GOT3 (cell line): ENCODE data around the gene PROK2.

Source experiments
- DNase-seq: peaks from one replicate; lab custom pipeline; 2025; ENCODE audit warnings: mixed read lengths; lab: John Stamatoyannopoulos, UW

The PROK2 gene

DNA sequence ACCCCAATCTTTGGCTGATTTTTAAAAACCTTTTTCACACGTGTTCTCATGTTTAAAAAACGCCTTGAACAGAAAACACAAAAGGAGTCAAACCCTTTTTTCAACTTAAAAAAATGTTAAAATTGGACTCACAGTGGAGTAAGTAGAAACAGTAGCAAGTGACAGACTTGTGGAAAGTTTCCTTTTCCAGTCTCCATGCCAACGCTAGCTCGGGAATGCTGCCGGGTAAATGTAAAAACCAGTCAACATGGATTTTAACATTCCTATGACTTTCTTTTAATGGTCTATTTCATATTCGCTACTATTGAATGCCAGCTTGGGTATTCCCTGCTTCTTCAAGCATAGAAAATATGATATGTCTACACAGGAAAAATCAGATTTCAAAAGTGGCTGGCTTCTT, 1.6 kb upstream of the PROK2 start:
- no peak for DNase-seq

DNA sequence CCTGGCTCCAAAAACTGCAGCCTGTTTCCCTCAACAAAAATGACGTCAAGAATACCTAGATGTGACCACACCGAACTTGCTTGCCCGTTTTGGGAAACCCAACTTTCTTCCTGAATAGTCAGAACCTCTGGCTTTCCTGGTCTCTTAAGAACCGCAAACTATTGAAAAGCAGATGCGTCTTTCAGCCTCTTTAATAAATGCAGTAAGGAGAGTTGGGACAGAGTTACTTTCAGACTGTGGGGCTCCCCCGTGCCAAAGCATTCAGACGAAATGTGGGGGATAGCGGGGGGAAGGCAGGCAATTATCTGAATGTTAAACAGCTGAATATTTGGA, 1.2 kb upstream of the PROK2 start:
- no peak for DNase-seq

DNA sequence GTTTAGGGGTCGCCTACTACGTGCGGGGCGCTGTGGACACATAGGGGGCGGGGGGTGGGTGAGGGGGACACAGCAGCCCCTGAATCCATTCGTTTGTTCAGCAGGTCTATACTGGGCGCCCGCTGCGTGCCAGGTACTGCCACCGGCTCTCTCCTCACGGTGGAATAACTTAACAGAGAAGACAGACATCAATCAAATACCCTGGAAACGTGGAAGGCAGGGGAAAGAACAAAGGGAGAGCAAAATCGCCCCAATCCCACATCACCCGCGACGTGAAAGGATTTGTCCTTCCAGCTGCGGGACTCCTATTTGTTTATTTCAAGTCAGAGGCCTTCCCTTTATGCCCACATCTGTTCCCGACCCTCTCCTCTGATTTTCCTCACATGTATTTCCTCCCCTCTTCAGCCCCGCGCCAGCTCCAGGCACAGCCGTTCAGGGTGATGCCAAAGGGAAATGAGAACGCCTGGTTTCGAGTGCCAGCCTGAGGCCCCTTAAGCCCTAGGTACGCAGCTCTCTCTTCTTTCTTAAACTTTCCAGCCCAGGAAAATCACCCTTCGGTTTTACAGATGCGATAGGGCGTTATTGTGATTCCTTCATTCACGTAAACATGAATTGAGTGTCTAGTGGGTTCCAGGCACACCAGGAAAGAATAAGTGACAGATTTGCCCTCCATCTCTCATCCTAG, 726 bp upstream of the PROK2 start:
- DNase-seq, result no peak

DNA sequence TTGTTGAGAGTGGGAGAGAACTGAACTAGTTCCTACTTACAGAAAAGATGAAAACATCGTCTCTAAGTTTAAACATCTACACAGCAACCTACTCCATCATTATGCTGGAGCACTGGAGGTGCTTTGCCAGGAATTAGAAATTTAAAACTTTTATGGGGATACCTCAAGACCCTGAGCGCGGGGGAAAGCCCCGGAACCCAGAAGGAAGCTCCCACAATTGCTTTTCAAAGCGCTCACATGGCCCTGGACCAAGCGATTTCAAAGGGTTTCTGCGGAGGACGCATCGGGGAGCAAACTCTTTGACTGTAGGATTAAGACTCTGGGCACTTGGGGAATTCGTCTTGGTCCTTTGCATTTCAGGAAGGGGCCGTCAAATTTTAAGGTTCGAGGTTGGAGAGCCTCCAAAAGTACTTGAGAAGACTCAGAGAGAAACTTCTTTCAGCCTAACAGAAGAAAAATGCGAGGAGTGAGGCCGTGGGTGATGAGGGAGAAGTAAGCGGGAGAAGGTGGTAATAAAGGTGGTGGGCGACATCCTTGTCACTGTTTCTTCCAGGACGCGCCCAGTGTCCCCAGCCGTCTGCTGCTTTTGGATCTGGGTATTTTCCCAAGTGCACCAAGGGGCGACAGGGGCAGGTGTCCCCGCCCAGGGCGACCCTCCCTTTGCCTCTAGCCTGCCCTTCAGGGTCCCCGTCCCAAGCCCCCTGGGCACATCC, 591 bp downstream of the PROK2 start:
- DNase-seq, result no peak

DNA sequence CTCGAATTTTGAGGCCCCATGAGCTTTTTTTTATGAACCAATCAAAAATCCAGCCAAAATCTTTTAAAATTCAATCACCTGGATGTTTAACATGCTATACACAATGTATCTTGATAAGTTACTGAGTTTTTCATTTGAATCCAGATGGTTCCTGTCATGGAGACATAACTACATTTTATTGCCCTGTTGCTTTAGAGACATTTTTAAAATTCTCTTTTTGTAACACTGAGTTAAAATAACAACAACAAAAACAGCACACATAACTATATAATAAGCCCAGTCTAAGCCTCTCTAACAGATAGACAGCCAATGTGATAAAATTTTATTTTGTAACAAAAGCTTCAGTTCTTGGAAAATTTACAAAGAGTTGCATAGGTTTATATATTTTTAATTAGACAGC, 1.8 kb downstream of the PROK2 start:
- DNase-seq, result no peak

DNA sequence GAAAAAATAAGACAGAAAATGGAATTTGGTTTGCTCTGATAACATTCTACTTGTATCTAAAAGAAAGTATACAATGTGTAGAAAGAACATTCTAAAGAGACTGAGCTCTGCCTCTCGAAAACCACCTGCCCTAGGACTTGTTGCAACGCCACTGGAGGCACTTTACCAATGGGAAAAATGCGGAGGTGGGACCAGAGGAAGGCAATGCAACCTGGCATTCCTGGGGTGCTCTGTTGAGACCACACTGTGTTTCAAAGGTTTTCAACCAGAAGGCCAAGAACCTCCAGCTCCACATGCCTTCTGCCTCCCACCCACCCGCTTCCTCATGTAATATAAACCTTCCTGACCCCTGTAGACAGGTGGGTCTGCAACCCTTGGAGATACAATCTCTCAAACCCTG, 4.5 kb downstream of the PROK2 start:
- DNase-seq, result no peak

DNA sequence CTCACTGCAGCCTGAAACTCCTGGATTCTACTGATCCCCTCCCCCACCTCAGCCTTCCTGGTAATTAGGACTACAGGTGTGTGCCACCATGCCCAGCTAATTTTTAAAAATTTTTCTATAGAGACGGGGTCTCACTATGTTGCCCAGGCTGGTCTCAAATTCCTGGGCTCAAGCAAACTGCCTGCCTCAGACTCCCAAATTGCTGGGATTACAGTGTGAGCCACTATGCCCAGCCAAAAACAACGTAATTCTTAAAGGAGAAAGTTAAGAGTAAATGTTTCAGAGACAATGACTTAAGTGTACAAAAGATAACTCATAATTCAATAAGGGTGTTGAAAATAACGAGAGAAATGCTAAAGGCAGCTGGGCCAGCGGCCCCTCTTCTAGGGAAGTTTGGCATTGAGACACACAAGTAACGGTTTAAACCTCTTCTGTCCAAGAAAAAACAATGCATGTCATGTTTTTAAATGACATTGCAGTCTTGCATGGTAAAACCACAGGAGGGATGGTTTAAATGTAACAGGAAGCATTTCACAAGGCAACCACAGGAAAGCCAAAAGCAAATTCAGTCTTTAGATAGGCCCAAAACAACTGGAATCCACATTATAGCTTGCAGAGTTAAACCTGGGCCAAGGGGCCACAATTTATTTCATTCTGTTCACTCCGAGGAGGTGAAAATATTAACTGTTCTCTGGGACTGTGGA, 5.1 kb downstream of the PROK2 start:
- DNase-seq, result no peak

DNA sequence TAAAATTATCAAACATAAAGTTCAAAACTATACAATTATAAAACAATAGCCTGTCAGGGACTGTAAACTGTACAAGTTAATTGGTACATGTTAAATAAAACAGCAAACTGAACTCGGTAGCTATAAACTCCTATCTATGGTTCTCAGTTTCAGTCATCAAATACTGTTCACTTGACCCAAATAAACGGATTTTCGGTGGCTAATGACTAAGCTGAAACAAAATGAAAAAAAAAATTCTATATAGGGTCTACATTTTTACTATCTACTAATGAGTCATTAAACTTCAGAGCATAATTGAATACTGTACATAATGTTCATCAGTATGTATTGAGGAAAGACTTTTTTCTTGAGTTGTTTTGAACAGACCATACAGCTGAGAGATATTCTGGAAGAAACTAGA, 6.6 kb downstream of the PROK2 start:
- no peak for DNase-seq

DNA sequence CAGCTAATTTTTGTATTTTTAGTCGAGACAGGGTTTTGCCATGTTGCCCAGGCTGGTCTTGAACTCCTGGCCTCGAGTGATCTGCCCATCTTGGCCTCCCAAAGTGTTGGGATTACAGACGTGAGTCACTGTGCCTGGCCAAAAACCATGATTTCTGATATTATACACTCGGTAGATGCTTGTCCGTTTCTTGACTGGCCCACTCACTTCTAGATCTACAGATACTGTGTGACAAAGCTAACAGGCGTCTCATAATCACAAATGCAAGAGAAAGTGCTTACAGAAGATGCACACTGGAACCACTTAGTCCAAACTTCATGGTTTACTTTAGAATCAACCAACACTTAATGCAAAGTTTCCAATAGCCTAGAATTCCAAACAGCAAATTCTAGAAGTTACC, 8.4 kb downstream of the PROK2 start:
- DNase-seq, result no peak

DNA sequence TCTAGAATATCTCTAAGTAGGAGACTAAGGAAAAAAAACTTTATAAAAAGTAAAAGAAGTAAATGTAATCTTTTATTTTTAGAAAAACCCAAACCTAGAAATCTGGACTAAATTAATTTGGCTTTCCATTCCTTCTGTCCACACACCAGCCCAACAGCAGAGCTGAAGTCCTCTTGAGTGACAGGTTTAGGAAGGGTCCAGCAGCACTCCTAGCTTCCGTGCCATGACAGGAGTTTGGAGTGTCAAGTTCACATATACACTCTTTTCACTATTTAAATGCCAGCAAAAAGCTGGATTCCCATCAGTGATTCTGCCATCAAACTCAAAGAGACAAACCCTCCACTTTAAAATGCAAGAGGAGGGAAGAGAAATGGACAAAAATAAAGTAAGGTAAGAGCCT, 13.1 kb downstream of the PROK2 start:
- DNase-seq, result no peak

DNA sequence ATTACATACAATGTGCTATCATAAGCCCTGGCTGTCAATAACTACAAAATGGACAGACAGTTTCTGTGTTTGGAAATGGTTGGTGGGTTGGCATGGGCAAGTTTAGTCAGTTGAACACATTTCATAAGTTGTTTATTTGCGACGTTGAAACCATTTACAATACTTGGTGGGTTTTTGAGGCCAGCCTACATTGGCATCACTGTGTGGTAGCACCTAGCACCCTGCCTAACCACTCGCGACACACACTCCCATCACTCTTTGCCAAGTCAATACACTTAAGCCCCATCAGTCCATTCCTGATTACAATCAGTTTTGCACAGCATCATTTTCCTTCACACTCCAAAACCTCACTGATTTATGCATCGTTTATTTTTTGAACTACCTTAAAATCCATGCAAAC, 13.8 kb downstream of the PROK2 start:
- no peak for DNase-seq

DNA sequence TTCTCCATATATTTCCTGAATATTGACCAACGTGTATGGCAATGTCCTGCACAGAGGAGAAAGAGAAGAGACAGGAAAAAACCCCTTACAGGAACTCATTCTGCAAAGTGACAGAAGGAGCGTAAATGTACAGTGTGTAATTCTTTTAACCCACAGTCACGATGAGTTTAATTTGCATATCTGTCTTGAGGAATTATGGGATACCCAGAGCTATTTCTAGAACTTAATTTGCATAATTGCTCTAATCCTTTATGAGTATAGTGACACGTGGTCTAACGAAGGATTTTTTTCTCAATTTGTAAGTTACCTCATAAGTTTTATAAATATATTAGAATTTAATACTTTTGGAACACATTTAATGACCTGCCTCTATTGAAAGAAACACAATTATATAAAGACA, 21.5 kb downstream of the PROK2 start:
- DNase-seq, result no peak

DNA sequence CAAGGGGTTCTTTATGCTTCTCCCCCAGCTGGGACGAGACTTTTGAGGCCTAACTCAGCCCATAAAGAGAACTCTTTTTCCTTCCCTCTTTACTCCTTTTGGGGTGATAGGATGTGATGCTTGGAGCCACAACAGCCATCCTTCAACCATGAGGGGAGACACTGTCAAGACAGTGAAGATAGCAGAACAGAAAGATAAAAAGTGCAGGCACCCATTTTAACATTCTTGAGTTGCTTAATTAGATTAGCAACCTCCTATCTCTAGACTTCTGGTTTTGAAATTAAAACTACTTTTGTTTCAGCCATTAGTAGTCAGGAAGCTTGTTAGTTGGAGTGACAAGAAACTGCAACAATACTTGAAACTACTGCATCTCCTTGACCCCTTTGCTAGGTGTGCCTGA, 24.8 kb downstream of the PROK2 start:
- DNase-seq, result no peak

DNA sequence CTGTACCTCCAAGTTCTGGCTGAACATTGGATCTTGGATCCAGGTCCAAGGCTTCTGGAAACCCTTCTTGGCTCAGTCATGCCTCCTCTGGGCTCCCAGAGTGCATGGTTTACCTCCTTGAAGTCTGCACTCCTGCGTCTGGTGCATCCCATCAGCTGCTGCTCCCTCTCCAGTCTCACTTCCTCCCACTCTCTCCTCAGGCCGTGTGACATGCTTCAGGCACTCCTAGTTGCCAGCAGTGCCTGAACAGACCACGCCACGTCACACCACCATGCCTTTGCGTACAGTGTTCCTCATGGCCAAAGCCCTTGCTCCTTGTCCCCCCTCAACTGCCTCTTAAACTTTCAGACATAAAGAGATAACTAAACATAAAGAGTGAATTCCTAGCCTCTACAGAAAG, 25.5 kb downstream of the PROK2 start:
- DNase-seq, result no peak

DNA sequence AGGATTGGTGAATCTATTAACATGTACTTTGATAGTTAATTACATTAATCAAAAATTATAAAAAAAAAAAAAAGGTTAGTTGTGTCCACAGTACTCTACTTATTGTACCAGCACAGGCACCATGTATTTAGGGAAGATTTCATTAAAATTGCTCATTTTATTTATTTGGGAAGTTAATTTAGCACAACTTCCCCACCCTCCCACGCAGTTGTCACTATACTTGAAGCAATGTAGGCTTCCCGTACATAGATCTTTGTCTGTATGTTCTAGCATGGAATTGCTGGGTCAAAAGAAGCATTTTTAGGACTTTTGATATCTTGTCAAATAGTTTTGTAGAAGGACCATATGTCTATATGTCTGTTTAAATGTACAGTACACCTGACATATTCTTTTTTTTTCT, 26.9 kb downstream of the PROK2 start:
- DNase-seq, result no peak

DNA sequence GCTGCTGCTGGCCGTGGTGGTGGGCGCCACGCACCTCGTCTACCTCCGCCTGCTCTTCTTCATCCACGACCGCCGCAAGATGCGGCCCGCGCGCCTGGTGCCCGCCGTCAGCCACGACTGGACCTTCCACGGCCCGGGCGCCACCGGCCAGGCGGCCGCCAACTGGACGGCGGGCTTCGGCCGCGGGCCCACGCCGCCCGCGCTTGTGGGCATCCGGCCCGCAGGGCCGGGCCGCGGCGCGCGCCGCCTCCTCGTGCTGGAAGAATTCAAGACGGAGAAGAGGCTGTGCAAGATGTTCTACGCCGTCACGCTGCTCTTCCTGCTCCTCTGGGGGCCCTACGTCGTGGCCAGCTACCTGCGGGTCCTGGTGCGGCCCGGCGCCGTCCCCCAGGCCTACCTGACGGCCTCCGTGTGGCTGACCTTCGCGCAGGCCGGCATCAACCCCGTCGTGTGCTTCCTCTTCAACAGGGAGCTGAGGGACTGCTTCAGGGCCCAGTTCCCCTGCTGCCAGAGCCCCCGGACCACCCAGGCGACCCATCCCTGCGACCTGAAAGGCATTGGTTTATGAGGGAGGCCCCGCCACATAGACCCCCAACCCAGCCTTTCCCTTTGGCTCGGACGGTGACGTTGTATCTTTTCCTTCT, 30.2 kb downstream of the PROK2 start:
- no peak for DNase-seq

DNA sequence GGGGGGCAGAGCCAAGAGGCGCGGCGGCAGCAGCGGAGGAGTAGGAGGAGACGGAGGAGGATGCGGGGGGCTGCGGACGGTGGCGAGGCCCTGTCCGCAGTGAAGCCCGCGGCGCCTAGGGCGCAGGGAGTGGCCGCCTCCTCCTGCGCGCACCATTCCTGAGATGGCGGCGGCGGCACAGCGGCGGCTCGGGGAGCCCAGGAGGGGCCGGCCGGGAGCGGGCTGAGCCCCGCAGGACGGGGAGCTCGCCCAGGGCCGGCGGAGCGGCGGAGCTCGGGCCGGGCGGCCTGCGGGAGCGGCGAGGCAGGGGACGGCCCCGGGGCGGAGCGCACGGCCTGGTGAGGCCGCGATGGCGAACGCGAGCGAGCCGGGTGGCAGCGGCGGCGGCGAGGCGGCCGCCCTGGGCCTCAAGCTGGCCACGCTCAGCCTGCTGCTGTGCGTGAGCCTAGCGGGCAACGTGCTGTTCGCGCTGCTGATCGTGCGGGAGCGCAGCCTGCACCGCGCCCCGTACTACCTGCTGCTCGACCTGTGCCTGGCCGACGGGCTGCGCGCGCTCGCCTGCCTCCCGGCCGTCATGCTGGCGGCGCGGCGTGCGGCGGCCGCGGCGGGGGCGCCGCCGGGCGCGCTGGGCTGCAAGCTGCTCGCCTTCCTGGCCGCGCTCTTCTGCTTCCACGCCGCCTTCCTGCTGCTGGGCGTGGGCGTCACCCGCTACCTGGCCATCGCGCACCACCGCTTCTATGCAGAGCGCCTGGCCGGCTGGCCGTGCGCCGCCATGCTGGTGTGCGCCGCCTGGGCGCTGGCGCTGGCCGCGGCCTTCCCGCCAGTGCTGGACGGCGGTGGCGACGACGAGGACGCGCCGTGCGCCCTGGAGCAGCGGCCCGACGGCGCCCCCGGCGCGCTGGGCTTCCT, 31.0 kb downstream of the PROK2 start, which contains the start of gene GPR27:
Gene GPR27 (plus strand): TSS at position 155 of the 909 bp plus-strand sequence. CDS start 195 bp downstream, at position 350.
- DNase-seq, result no peak

DNA sequence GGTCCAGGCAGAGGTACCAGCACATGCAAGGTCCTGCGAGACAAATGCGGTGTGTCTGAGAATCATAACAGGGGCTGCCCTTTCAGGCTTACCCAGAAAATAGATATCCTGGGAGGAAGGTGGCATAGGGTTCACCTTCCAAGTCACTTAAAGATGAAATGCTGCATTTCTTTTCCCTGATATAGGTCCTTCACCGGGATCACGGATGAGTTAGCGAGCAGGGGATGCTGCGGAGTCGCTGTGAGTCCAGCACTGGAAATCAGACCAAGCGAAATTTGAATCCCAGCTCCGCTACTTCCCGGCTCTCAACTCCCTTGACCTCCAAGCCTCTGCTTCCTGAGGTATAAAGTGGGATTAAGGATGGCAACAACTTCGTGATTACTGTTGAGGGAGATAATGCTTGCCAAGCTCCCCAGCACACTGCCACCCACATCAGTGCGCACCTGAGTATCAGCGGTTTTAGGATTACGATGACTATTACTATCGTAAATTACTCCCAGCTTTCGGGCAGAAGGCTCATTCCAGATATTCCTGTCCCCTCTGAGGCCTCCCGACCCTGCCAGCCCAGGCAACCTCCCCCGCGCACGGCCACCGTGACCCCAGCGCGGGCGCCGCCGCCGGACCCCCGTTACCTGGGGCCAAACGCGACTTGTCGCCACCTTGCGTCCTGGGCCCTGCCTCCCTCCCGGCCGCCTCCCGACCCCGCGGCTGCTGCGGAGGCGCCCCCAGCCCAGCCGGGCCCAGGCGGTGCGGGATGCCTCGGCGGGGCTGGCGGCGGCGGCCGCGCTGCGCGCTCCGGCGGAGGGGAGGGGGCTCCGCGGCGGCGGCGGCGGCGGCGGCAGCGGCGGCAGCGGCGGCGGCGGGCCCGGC, 31.9 kb downstream of the PROK2 start:
- DNase-seq, result no peak

DNA sequence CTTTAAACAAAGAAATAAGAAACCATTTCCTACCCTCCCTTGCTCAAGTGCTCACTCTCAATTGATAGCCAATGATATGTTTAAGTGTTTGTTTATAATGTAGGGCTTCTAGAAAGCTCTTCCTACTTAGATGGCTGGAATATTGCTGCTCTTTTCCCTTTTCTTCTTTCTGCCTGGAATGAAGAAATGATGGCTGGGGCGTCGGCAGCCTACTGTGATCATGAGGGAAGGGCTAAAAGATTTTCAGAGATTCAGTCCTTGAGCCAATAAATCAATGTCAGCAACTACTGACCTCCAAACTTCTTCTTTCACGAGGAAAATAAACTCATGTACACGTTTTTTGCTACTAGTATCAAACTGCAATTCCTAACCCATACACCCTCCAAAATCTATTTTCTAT, 33.3 kb downstream of the PROK2 start:
- DNase-seq, result no peak

DNA sequence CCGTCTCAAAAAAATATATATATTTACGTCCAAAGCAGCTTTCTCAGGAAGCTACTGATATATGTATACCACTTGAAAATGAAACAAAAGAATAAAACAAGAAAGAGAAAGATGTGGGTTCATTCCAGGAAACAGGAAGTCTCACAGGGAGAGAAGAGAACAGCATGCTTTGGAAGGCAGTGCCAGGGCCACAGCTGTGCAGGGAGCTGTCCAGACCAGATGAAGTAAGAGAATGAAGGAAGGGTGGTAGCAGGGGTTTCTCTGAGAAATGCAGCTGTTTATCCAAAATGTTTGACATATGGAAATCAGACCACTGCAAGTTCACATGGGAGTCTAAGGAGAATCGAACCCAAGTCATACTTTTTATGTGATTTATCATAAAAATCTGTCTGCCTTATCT, 40.2 kb downstream of the PROK2 start:
- DNase-seq, result no peak

DNA sequence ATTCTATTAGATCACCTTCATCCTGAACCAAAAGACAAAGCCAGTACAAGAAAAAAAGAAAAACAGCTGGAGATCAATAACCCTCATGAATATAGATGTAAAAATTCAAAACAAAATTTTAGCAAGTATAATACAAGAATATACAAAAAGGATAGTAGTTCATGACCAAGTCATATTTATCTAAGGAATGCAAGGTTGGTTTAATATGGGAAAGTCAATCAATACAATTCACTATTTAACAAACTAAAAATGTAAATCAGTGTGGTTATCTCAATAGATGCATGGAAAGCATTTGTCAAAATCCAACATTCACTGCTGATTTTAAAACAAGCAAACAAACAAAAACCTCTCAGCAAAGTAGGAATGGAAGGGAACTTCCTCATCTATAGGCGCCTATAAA, 42.3 kb downstream of the PROK2 start:
- DNase-seq, result no peak
